Right kidney (tissue), 9 donors: ENCODE measurements around the gene TCF7.

ENCODE experiments used
- DNase-seq: peaks from one replicate; pipeline ENCODE4 v3.0.0-alpha.2; 2016
- long read RNA-seq, 8 donors: transcript quantifications; one replicate each; lab custom pipeline, GENCODE V29; 2026

TCF7 gene
- long read RNA-seq, donor 1, partial matches to known transcripts: 1,162 of 1,309 reads
- long read RNA-seq, donor 1, other reads (novel, unspliced or antisense): 143 of 1,309 reads
- long read RNA-seq, donor 2, partial matches to known transcripts: 0 of 1 reads
- long read RNA-seq, donor 2, other reads (novel, unspliced or antisense): 0 of 1 reads
- long read RNA-seq, donor 3, partial matches to known transcripts: 0 of 2 reads
- long read RNA-seq, donor 3, other reads (novel, unspliced or antisense): 0 of 2 reads
- long read RNA-seq, donor 4, partial matches to known transcripts: 0 of 2 reads
- long read RNA-seq, donor 4, other reads (novel, unspliced or antisense): 0 of 2 reads
- long read RNA-seq, donor 5, transcript TCF7-201 (10 exons, 3,045 nt): major isoform, 5 of 8 reads
- long read RNA-seq, donor 5, partial matches to known transcripts: 0 of 8 reads
- long read RNA-seq, donor 5, other reads (novel, unspliced or antisense): 0 of 8 reads
- long read RNA-seq, donor 6, partial matches to known transcripts: 221 of 296 reads
- long read RNA-seq, donor 6, other reads (novel, unspliced or antisense): 71 of 296 reads
- long read RNA-seq, donor 7, transcript TCF7-214 (5 exons, 1,965 nt): major isoform, 5 of 8 reads
- long read RNA-seq, donor 7, partial matches to known transcripts: 0 of 8 reads
- long read RNA-seq, donor 7, other reads (novel, unspliced or antisense): 0 of 8 reads
- long read RNA-seq, donor 8, partial matches to known transcripts: 0 of 3 reads
- long read RNA-seq, donor 8, other reads (novel, unspliced or antisense): 0 of 3 reads

GRCh38 chr5:134113902-134114875 lies at the start of gene TCF7:
Gene TCF7 (plus strand): TSS chr5:134114681. CDS start chr5:134114907, 226 bp downstream.
- peak; percentile 83 for DNase-seq

GRCh38 chr5:134069553-134069952 lies 44.9 kb upstream of the TCF7 start:
- DNase-seq: no peak

- peak; percentile 66 for DNase-seq
These were observed 43.5 kb upstream of the TCF7 start for GRCh38 chr5:134070725-134071613.

- no peak for DNase-seq
These were observed 42.8 kb upstream of the TCF7 start for GRCh38 chr5:134071614-134072207.

- DNase-seq: no peak
These were observed 41.8 kb upstream of the TCF7 start for GRCh38 chr5:134072471-134073210.

GRCh38 chr5:134073404-134073803 lies 41.1 kb upstream of the TCF7 start:
- no peak for DNase-seq

- no peak for DNase-seq
These were observed 39.4 kb upstream of the TCF7 start for GRCh38 chr5:134075102-134075501.

- DNase-seq: no peak
These were observed 36.4 kb upstream of the TCF7 start for GRCh38 chr5:134077926-134078580.

- no peak for DNase-seq
These were observed 34.5 kb upstream of the TCF7 start for GRCh38 chr5:134079748-134080581.

GRCh38 chr5:134082264-134082992 lies 32.1 kb upstream of the TCF7 start:
- DNase-seq: no peak

GRCh38 chr5:134083517-134083916 lies 31.0 kb upstream of the TCF7 start:
- no peak for DNase-seq

GRCh38 chr5:134084022-134084565 lies 30.4 kb upstream of the TCF7 start:
- no peak for DNase-seq

GRCh38 chr5:134084570-134084969 lies 29.9 kb upstream of the TCF7 start:
- no peak for DNase-seq

GRCh38 chr5:134085411-134085810 lies 29.1 kb upstream of the TCF7 start:
- no peak for DNase-seq

GRCh38 chr5:134086225-134086942 lies 28.1 kb upstream of the TCF7 start:
- DNase-seq: no peak

- DNase-seq: no peak
These were observed 27.6 kb upstream of the TCF7 start for GRCh38 chr5:134086943-134087305.

- DNase-seq: no peak
These were observed 26.2 kb upstream of the TCF7 start for GRCh38 chr5:134088291-134088690.
